ENCODE data around the gene RERE.
A peak's percentile ranks its signal among the peaks of the same experiment; 100 is the strongest.
"Not testable (repeated sequence)": the region's sequence is repeated elsewhere in the genome, so short reads cannot be mapped to it uniquely, and the experiment has no call there.

The RERE gene

GRCh38 chr1:8388732-8389562 lies 428.5 kb downstream of the RERE start:
- in situ Hi-C loops (cut with HindIII; ENCODE audit: low pct_ligation_motif_present, low pct_unique_long_range_greater_than_20kb, low sequenced_read_pairs), result no loop called here
- DNase-seq, result no peak

- DNase-seq, result no peak
- in situ Hi-C loops (cut with HindIII; ENCODE audit: low pct_ligation_motif_present, low pct_unique_long_range_greater_than_20kb, low sequenced_read_pairs), result no loop called here
These were observed 431.2 kb downstream of the RERE start for GRCh38 chr1:8386247-8386646.

- in situ Hi-C loops (cut with HindIII; ENCODE audit: low pct_ligation_motif_present, low pct_unique_long_range_greater_than_20kb, low sequenced_read_pairs), result no loop called here
- DNase-seq, result no peak
These were observed 432.9 kb downstream of the RERE start for GRCh38 chr1:8384577-8384976.

GRCh38 chr1:8384088-8384487 lies 433.4 kb downstream of the RERE start:
- in situ Hi-C loops (cut with HindIII; ENCODE audit: low pct_ligation_motif_present, low pct_unique_long_range_greater_than_20kb, low sequenced_read_pairs), result no loop called here

GRCh38 chr1:8382608-8383505 lies 434.6 kb downstream of the RERE start:
- in situ Hi-C loops (cut with HindIII; ENCODE audit: low pct_ligation_motif_present, low pct_unique_long_range_greater_than_20kb, low sequenced_read_pairs), result no loop called here

More at GRCh38 chr1:8384088-8384487, 433.4 kb downstream of the RERE start:
- no peak for DNase-seq

GRCh38 chr1:8382051-8382505 lies 435.4 kb downstream of the RERE start:
- DNase-seq, result peak; percentile 83
- in situ Hi-C loops (cut with HindIII; ENCODE audit: low pct_ligation_motif_present, low pct_unique_long_range_greater_than_20kb, low sequenced_read_pairs), result no loop called here

More at GRCh38 chr1:8382608-8383505, 434.6 kb downstream of the RERE start:
- no peak for DNase-seq

- no peak for DNase-seq
- in situ Hi-C loops (cut with HindIII; ENCODE audit: low pct_ligation_motif_present, low pct_unique_long_range_greater_than_20kb, low sequenced_read_pairs), result no loop called here
These were observed 435.8 kb downstream of the RERE start for GRCh38 chr1:8381618-8382017.

- DNase-seq; in situ Hi-C loops (cut with HindIII; ENCODE audit: low pct_ligation_motif_present, low pct_unique_long_range_greater_than_20kb, low sequenced_read_pairs): not testable (repeated sequence)
These were observed 437.1 kb downstream of the RERE start for GRCh38 chr1:8380310-8380709.

- in situ Hi-C loops (cut with HindIII; ENCODE audit: low pct_ligation_motif_present, low pct_unique_long_range_greater_than_20kb, low sequenced_read_pairs), result no loop called here
- DNase-seq, result no peak
These were observed 437.8 kb downstream of the RERE start for GRCh38 chr1:8379513-8380186.

GRCh38 chr1:8378981-8379470 lies 438.4 kb downstream of the RERE start:
- no peak for DNase-seq
- in situ Hi-C loops (cut with HindIII; ENCODE audit: low pct_ligation_motif_present, low pct_unique_long_range_greater_than_20kb, low sequenced_read_pairs), result no loop called here

GRCh38 chr1:8378178-8378577 lies 439.3 kb downstream of the RERE start:
- no peak for DNase-seq
- in situ Hi-C loops (cut with HindIII; ENCODE audit: low pct_ligation_motif_present, low pct_unique_long_range_greater_than_20kb, low sequenced_read_pairs), result no loop called here

- DNase-seq, result no peak
- in situ Hi-C loops (cut with HindIII; ENCODE audit: low pct_ligation_motif_present, low pct_unique_long_range_greater_than_20kb, low sequenced_read_pairs), result no loop called here
These were observed 440.0 kb downstream of the RERE start for GRCh38 chr1:8377271-8377981.

- no peak for DNase-seq
- in situ Hi-C loops (cut with HindIII; ENCODE audit: low pct_ligation_motif_present, low pct_unique_long_range_greater_than_20kb, low sequenced_read_pairs), result no loop called here
These were observed 441.0 kb downstream of the RERE start for GRCh38 chr1:8376358-8376840.

GRCh38 chr1:8374812-8375211 lies 442.6 kb downstream of the RERE start:
- DNase-seq, result peak; percentile 64
- in situ Hi-C loops (cut with HindIII; ENCODE audit: low pct_ligation_motif_present, low pct_unique_long_range_greater_than_20kb, low sequenced_read_pairs), result no loop called here

- in situ Hi-C loops (cut with HindIII; ENCODE audit: low pct_ligation_motif_present, low pct_unique_long_range_greater_than_20kb, low sequenced_read_pairs), result no loop called here
- no peak for DNase-seq
These were observed 443.1 kb downstream of the RERE start for GRCh38 chr1:8374356-8374755.

GRCh38 chr1:8373581-8374241 lies 443.7 kb downstream of the RERE start:
- peak; percentile 83 for DNase-seq
- in situ Hi-C loops (cut with HindIII; ENCODE audit: low pct_ligation_motif_present, low pct_unique_long_range_greater_than_20kb, low sequenced_read_pairs), result no loop called here

GRCh38 chr1:8373125-8373524 lies 444.3 kb downstream of the RERE start:
- no peak for DNase-seq
- in situ Hi-C loops (cut with HindIII; ENCODE audit: low pct_ligation_motif_present, low pct_unique_long_range_greater_than_20kb, low sequenced_read_pairs), result no loop called here
